ENCODE results near the gene ASXL3.

The ASXL3 gene

GRCh38 chr18:33577685-33578517 lies at the start of gene ASXL3:
Gene ASXL3, plus strand, starts transcription at chr18:33578219. Its CDS starts 413 bp downstream, at chr18:33578632.
- DNase-seq: no peak

- no peak for DNase-seq
Observed at GRCh38 chr18:33532978-33533377, 45.0 kb upstream of the ASXL3 start.

- no peak for DNase-seq
Observed at GRCh38 chr18:33536904-33537303, 41.1 kb upstream of the ASXL3 start.

- DNase-seq: no peak
Observed at GRCh38 chr18:33538418-33539042, 39.5 kb upstream of the ASXL3 start.

- DNase-seq: no peak
Observed at GRCh38 chr18:33540392-33540791, 37.6 kb upstream of the ASXL3 start.

GRCh38 chr18:33541316-33541715 lies 36.7 kb upstream of the ASXL3 start:
- no peak for DNase-seq

GRCh38 chr18:33556846-33557245 lies 21.2 kb upstream of the ASXL3 start:
- no peak for DNase-seq

- no peak for DNase-seq
Observed at GRCh38 chr18:33557706-33558105, 20.3 kb upstream of the ASXL3 start.

- no peak for DNase-seq
Observed at GRCh38 chr18:33558529-33558928, 19.5 kb upstream of the ASXL3 start.

GRCh38 chr18:33560686-33561370 lies 17.2 kb upstream of the ASXL3 start:
- DNase-seq: no peak

- DNase-seq: no peak
Observed at GRCh38 chr18:33562741-33563140, 15.3 kb upstream of the ASXL3 start.

- DNase-seq: no peak
Observed at GRCh38 chr18:33567705-33568104, 10.3 kb upstream of the ASXL3 start.

GRCh38 chr18:33571998-33572787 lies 5.8 kb upstream of the ASXL3 start:
- no peak for DNase-seq

- no peak for DNase-seq
Observed at GRCh38 chr18:33573193-33573592, 4.8 kb upstream of the ASXL3 start.

GRCh38 chr18:33575451-33575850 lies 2.6 kb upstream of the ASXL3 start:
- no peak for DNase-seq

GRCh38 chr18:33576999-33577646 lies 896 bp upstream of the ASXL3 start:
- DNase-seq: no peak

GRCh38 chr18:33578518-33579348 lies 714 bp downstream of the ASXL3 start:
- no peak for DNase-seq

- no peak for DNase-seq
Observed at GRCh38 chr18:33579349-33580215, 1.6 kb downstream of the ASXL3 start.

- DNase-seq: no peak
Observed at GRCh38 chr18:33580546-33580945, 2.5 kb downstream of the ASXL3 start.

GRCh38 chr18:33581856-33582255 lies 3.8 kb downstream of the ASXL3 start:
- no peak for DNase-seq

GRCh38 chr18:33583901-33584300 lies 5.9 kb downstream of the ASXL3 start:
- DNase-seq: no peak

All from stimulated activated CD4-positive, alpha-beta T cell treated with anti-CD3 and anti-CD28 coated beads, Interleukin-4, amount 100 ng/mL, for 1 hour (primary cell).